AG09319 (cell line): ENCODE data around the gene MGLL.

ENCODE experiments used
- DNase-seq: peaks from one replicate; pipeline ENCODE4 v3.0.0-alpha.2; 2010; ENCODE audit warnings: low read depth; ENCODE audit errors: extremely low read depth
- CTCF ChIP-seq: IDR thresholded peaks from 2 replicates; pipeline ENCODE4 v1.5.1; 2011; ENCODE audit warnings: low read depth, mild to moderate bottlenecking, inconsistent platforms, low read length, moderate library complexity

The MGLL gene

GRCh38 chr3:127858937-127859336, 36.6 kb upstream of the MGLL start:
- TF ChIP-seq CTCF = no peak
- DNase-seq = no peak

GRCh38 chr3:127858521-127858920, 36.2 kb upstream of the MGLL start:
- no peak for TF ChIP-seq CTCF
- no peak for DNase-seq

GRCh38 chr3:127857333-127857732, 35.0 kb upstream of the MGLL start:
- DNase-seq = no peak
- peak; percentile 40 for TF ChIP-seq CTCF

- DNase-seq = no peak
- TF ChIP-seq CTCF = no peak
Observed at GRCh38 chr3:127856801-127857200, 34.5 kb upstream of the MGLL start.

GRCh38 chr3:127855246-127855645, 32.9 kb upstream of the MGLL start:
- DNase-seq = no peak
- no peak for TF ChIP-seq CTCF

GRCh38 chr3:127853681-127854080, 31.4 kb upstream of the MGLL start:
- no peak for DNase-seq
- no peak for TF ChIP-seq CTCF

- no peak for DNase-seq
- no peak for TF ChIP-seq CTCF
Observed at GRCh38 chr3:127851899-127852298, 29.6 kb upstream of the MGLL start.
